SK-N-SH (cell line): Measurements from ENCODE around the gene TANGO6. TPM values are rescaled to one million over a fixed set of nuclear protein-coding genes. Genes with fewer than 3 reads are reported as not detected.

ENCODE experiments used
- CTCF ChIA-PET: fragments of 300-600, 350-600 bp; formaldehyde crosslinking; extraction: SDS; loops from one replicate; lab custom pipeline; 2021; lab: Yijun Ruan, JAX
- POLR2A ChIA-PET: fragments of 350-600 bp; sonication (Branson Sonifier 250); formaldehyde crosslinking; extraction: SDS; loops from one replicate; lab custom pipeline; 2020; ENCODE audit warnings: antibody characterized with exemption, inconsistent platforms; lab: Yijun Ruan, JAX
- DNase-seq: peaks from one replicate; pipeline ENCODE4 v3.0.0; 2012
- H2AFZ ChIP-seq: fragments of 200-600 bp; sonication (generic); 2 replicates; pipeline ENCODE4 v1.8.1; 2016; ENCODE audit warnings: antibody characterized with exemption, mild to moderate bottlenecking, low read depth
- H3F3A ChIP-seq: fragments of 200-600 bp; sonication (generic); replicated peaks from 2 replicates; pipeline ENCODE3; 2016; ENCODE audit warnings: antibody characterized with exemption, mild to moderate bottlenecking; ENCODE audit not compliant: insufficient read depth
- H3K27ac ChIP-seq, 2 experiments: fragments of 200-500 bp in 1 of 2; fragments of 200-600 bp in 1 of 2; sonication (Bioruptor generic) in 1 of 2; sonication (generic), shearing (Covaris generic) in 1 of 2; 2 replicates each; pipeline versions ENCODE4 v1.5.1 to v1.6.1; 2014 to 2016; ENCODE audit warnings: low read depth in 2 of 2, inconsistent platforms in 1 of 2, low read length in 1 of 2, mild to moderate bottlenecking in 1 of 2, mixed read lengths in 1 of 2
- H3K27me3 ChIP-seq: fragments of 200-600 bp; sonication (generic), shearing (Covaris generic); 2 replicates; pipeline ENCODE4 v1.6.1; 2016; ENCODE audit warnings: mixed run types; ENCODE audit not compliant: insufficient read depth
- H3K36me3 ChIP-seq, 2 experiments: fragments of 200-500 bp in 1 of 2; fragments of 200-600 bp in 1 of 2; sonication (Bioruptor generic) in 1 of 2; sonication (generic) in 1 of 2; replicated peaks in 1 of 2; 2 replicates each; pipeline versions ENCODE3 to v1.5.1; 2014 to 2016; ENCODE audit warnings: low read length in 1 of 2, mild to moderate bottlenecking in 1 of 2; ENCODE audit not compliant: insufficient read depth in 2 of 2, control insufficient read depth in 1 of 2
- H3K4me1 ChIP-seq, 2 experiments: fragments of 200-500 bp in 1 of 2; fragments of 200-600 bp in 1 of 2; sonication (Bioruptor generic) in 1 of 2; sonication (generic), shearing (Covaris generic) in 1 of 2; 2 replicates each; pipeline versions ENCODE4 v1.5.1 to v1.6.1; 2014 to 2016; ENCODE audit warnings: low read depth in 1 of 2, low read length in 1 of 2, mixed run types in 1 of 2; ENCODE audit not compliant: insufficient read depth in 2 of 2, control insufficient read depth in 1 of 2
- H3K4me2 ChIP-seq: fragments of 200-600 bp; sonication (generic), shearing (Covaris generic); 2 replicates; pipeline ENCODE4 v1.6.1; 2017; ENCODE audit warnings: mixed run types
- H3K4me3 ChIP-seq, 2 experiments: fragments of 200-500 bp in 1 of 2; fragments of 200-600 bp in 1 of 2; sonication (Bioruptor generic) in 1 of 2; sonication (generic), shearing (Covaris generic) in 1 of 2; 2 replicates each; pipeline versions ENCODE4 v1.5.1 to v1.8.1; 2014 to 2016; ENCODE audit warnings: low read depth in 2 of 2, inconsistent platforms in 1 of 2, low read length in 1 of 2, mild to moderate bottlenecking in 1 of 2, mixed read lengths in 1 of 2, moderate library complexity in 1 of 2
- H3K79me2 ChIP-seq: fragments of 200-600 bp; sonication (generic); 2 replicates; pipeline ENCODE4 v1.8.1; 2017; ENCODE audit warnings: mild to moderate bottlenecking; ENCODE audit not compliant: insufficient read depth
- H3K9ac ChIP-seq: fragments of 200-600 bp; sonication (generic); 2 replicates; pipeline ENCODE4 v1.6.1; 2017; ENCODE audit warnings: mixed run types
- H3K9me2 ChIP-seq: fragments of 200-600 bp; sonication (generic); 2 replicates; pipeline ENCODE4 v1.6.1; 2017; ENCODE audit warnings: mixed run types
- H3K9me3 ChIP-seq: fragments of 200-600 bp; sonication (generic); 2 replicates; pipeline ENCODE4 v1.6.1; 2017; ENCODE audit warnings: mixed run types, mild to moderate bottlenecking, moderate library complexity
- H4K20me1 ChIP-seq: fragments of 200-600 bp; sonication (generic); 2 replicates; pipeline ENCODE4 v1.6.1; 2017; ENCODE audit warnings: mild to moderate bottlenecking, mixed run types; ENCODE audit not compliant: insufficient read depth
- ELF1 ChIP-seq: IDR thresholded peaks from 2 replicates; pipeline ENCODE4 v1.4.0; 2012
- EP300 ChIP-seq, 2 experiments: IDR thresholded peaks; 2 replicates each; pipeline versions ENCODE4 v1.4.0 to v1.6.1; 2012; ENCODE audit warnings: borderline replicate concordance in 1 of 2, low read depth in 1 of 2, low read length in 1 of 2
- FOSL2 ChIP-seq: IDR thresholded peaks from 2 replicates; pipeline ENCODE4 v1.4.0; 2012; ENCODE audit warnings: low read depth, mild to moderate bottlenecking, moderate library complexity, borderline replicate concordance
- FOXJ3 ChIP-seq: sonication (generic); formaldehyde crosslinking; IDR thresholded peaks from 2 replicates; pipeline ENCODE4 v1.5.1; 2020; ENCODE audit warnings: mild to moderate bottlenecking, missing genetic modification reagents
- FOXM1 ChIP-seq: IDR thresholded peaks from 2 replicates; pipeline ENCODE4 v1.4.0; 2012; ENCODE audit warnings: low read depth, mild to moderate bottlenecking
- GABPA ChIP-seq: IDR thresholded peaks from 2 replicates; pipeline ENCODE4 v1.4.0; 2012; ENCODE audit warnings: low read depth, mild to moderate bottlenecking
- GATA2 ChIP-seq: sonication (generic); formaldehyde crosslinking; IDR thresholded peaks from 2 replicates; pipeline ENCODE4 v1.5.0; 2020; ENCODE audit warnings: mild to moderate bottlenecking, missing genetic modification reagents
- JUND ChIP-seq: IDR thresholded peaks from 2 replicates; pipeline ENCODE4 v1.4.0; 2012
- MEF2A ChIP-seq: IDR thresholded peaks from 2 replicates; pipeline ENCODE4 v1.4.0; 2012; ENCODE audit warnings: low read depth, borderline replicate concordance
- MXI1 ChIP-seq: IDR thresholded peaks from 2 replicates; pipeline ENCODE4 v1.6.1; 2012; ENCODE audit warnings: mild to moderate bottlenecking, low read depth, low read length, improper control_type of control experiment
- NRF1 ChIP-seq: IDR thresholded peaks from 2 replicates; pipeline ENCODE4 v1.6.1; 2012; ENCODE audit warnings: low read depth, mild to moderate bottlenecking, low read length
- PBX3 ChIP-seq: IDR thresholded peaks from 2 replicates; pipeline ENCODE4; 2012
- SIN3A ChIP-seq: IDR thresholded peaks from 2 replicates; pipeline ENCODE4 v1.6.1; 2012; ENCODE audit warnings: low read depth, mild to moderate bottlenecking, low read length, moderate library complexity, borderline replicate concordance
- SMC3 ChIP-seq: IDR thresholded peaks from 2 replicates; pipeline ENCODE4 v1.6.1; 2012; ENCODE audit warnings: low read depth, low read length, improper control_type of control experiment
- TAF1 ChIP-seq: IDR thresholded peaks from 2 replicates; pipeline ENCODE4 v1.6.1; 2012; ENCODE audit warnings: low read depth, mild to moderate bottlenecking, low read length, moderate library complexity, borderline replicate concordance
- ZBTB33 ChIP-seq: IDR thresholded peaks from 2 replicates; pipeline ENCODE4 v1.4.0; 2012; ENCODE audit warnings: low read depth, borderline replicate concordance
- WGBS: methylation state at CpG from one replicate; pipeline ENCODE4 v1.1.6; 2017; ENCODE audit warnings: low lambda C conversion rate; 5-methylcytosine and 5-hydroxymethylcytosine counted together
- polyA plus RNA-seq, 3 experiments: library from polyadenylated mRNA; depleted of rRNA; stranded (reverse); fragments of >200 nt; gene quantifications; 2 replicates each; pipeline ENCODE4 v1.2.3, GENCODE V29; 2012
- TF ChIP-seq, protein P1 (sequence below): fragments of 150-350 bp; IDR thresholded peaks from 2 replicates; pipeline ENCODE4 v1.6.1; 2017; ENCODE audit warnings: antibody characterized with exemption, low read length, low read depth, borderline replicate concordance
- TF ChIP-seq, protein P2 (sequence below): IDR thresholded peaks from 2 replicates; pipeline ENCODE4 v1.4.0; 2012; ENCODE audit warnings: low read depth, borderline replicate concordance
- TF ChIP-seq, protein P3 (sequence below): IDR thresholded peaks from 2 replicates; pipeline ENCODE4 v1.6.1; 2012; ENCODE audit warnings: mild to moderate bottlenecking, low read depth, low read length, moderate library complexity

The TANGO6 gene
- polyA plus RNA-seq, 1 of the 3 experiments (the other 2 are of a cell fraction): 5.5 TPM

DNA sequence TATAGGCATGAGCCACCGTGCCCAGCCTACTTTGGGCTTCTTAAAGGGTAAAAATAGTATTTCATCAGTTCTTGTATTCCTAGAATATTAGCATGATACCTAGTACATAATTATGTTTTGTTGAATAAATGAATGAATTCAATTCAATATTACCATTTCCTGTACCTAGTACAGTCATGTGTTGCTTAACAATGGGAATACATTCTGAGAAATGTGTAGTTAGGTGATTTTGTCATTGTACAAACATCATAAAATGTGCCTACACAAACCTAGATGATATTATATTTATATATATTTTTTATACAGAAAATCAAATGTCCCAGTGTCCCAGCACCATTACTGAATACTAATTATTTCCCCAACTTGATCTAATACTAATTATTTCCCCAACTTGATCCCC is 176.5 kb downstream of the TANGO6 start:
- Histone ChIP-seq H3K4me3 (no peak overlapping the region), H4K20me1 (no peaks in the 10 kb centered on the region), H3K4me2 (no peak overlapping the region), H3K9ac (no peak overlapping the region), H3K79me2 (no peaks in the 10 kb centered on the region), H3K36me3 (peaks cover 0 to 4% of the 10 kb centered on the region in 2 experiments), H3K9me3 (no peaks in the 10 kb centered on the region), H3K4me1 (peaks cover 3 to 10% of the 10 kb centered on the region in 2 experiments; a peak in 2 of 4 replicates), H3K9me2 (no peaks in the 10 kb centered on the region), H3F3A (peaks cover 12% of the 10 kb centered on the region), H3K27ac (no peak overlapping the region), H3K27me3 (no peaks in the 10 kb centered on the region), H2AFZ (no peak overlapping the region)
- POLR2A ChIA-PET: no interaction called here
- no peak for DNase-seq
- TF ChIP-seq ELF1 (no peak), FOXJ3 (no peak), SMC3 (no peak), GABPA (no peak), MEF2A (no peak), TAF1 (no peak), SIN3A (no peak), FOSL2 (no peak)
- TF ChIP-seq, protein P1, sequence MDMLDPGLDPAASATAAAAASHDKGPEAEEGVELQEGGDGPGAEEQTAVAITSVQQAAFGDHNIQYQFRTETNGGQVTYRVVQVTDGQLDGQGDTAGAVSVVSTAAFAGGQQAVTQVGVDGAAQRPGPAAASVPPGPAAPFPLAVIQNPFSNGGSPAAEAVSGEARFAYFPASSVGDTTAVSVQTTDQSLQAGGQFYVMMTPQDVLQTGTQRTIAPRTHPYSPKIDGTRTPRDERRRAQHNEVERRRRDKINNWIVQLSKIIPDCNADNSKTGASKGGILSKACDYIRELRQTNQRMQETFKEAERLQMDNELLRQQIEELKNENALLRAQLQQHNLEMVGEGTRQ: no peak
- TF ChIP-seq, protein P2, sequence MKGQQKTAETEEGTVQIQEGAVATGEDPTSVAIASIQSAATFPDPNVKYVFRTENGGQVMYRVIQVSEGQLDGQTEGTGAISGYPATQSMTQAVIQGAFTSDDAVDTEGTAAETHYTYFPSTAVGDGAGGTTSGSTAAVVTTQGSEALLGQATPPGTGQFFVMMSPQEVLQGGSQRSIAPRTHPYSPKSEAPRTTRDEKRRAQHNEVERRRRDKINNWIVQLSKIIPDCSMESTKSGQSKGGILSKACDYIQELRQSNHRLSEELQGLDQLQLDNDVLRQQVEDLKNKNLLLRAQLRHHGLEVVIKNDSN: no peak
- 85% methylated on average over 1 of the region's 1 CpG for whole genome bisulfite sequencing
- CTCF ChIA-PET: no interaction called here

- peaks cover 7% of the 10 kb centered on the region for H3F3A ChIP-seq
- no peak overlapping the region for H3K4me2 ChIP-seq
- no peaks in the 10 kb centered on the region; a peak in 1 of 4 replicates for H3K4me1 ChIP-seq
- CTCF ChIA-PET: no interaction called here
- no peaks in the 10 kb centered on the region for H3K36me3 ChIP-seq
- POLR2A ChIA-PET: no interaction called here
- no peaks in the 10 kb centered on the region for H3K79me2 ChIP-seq
- 98% methylated on average over 2 of the region's 2 CpGs for WGBS
- DNase-seq: no peak
- H4K20me1 ChIP-seq: no peaks in the 10 kb centered on the region
- H3K27me3 ChIP-seq: no peaks in the 10 kb centered on the region
- H3K9me3 ChIP-seq: no peaks in the 10 kb centered on the region
- no peaks in the 10 kb centered on the region for H3K9me2 ChIP-seq
- no peak overlapping the region for H3K27ac ChIP-seq
- H3K9ac ChIP-seq: no peak overlapping the region
- no peak overlapping the region for H2AFZ ChIP-seq
- H3K4me3 ChIP-seq: no peak overlapping the region
- TF ChIP-seq PBX3 (no peak), TAF1 (no peak), FOSL2 (no peak), EP300 (IDR thresholded peaks at IDR 0.05; ENCODE audit: borderline replicate concordance in 1 of 2, low read depth in 1 of 2, low read length in 1 of 2) (no peak), JUND (no peak), MXI1 (no peak), NRF1 (no peak), FOXM1 (no peak), SIN3A (no peak), ZBTB33 (no peak), GATA2 (CRISPR knock-in tag) (no peak)
- TF ChIP-seq, protein P1: no peak
- TF ChIP-seq, protein P3, sequence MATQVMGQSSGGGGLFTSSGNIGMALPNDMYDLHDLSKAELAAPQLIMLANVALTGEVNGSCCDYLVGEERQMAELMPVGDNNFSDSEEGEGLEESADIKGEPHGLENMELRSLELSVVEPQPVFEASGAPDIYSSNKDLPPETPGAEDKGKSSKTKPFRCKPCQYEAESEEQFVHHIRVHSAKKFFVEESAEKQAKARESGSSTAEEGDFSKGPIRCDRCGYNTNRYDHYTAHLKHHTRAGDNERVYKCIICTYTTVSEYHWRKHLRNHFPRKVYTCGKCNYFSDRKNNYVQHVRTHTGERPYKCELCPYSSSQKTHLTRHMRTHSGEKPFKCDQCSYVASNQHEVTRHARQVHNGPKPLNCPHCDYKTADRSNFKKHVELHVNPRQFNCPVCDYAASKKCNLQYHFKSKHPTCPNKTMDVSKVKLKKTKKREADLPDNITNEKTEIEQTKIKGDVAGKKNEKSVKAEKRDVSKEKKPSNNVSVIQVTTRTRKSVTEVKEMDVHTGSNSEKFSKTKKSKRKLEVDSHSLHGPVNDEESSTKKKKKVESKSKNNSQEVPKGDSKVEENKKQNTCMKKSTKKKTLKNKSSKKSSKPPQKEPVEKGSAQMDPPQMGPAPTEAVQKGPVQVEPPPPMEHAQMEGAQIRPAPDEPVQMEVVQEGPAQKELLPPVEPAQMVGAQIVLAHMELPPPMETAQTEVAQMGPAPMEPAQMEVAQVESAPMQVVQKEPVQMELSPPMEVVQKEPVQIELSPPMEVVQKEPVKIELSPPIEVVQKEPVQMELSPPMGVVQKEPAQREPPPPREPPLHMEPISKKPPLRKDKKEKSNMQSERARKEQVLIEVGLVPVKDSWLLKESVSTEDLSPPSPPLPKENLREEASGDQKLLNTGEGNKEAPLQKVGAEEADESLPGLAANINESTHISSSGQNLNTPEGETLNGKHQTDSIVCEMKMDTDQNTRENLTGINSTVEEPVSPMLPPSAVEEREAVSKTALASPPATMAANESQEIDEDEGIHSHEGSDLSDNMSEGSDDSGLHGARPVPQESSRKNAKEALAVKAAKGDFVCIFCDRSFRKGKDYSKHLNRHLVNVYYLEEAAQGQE: no peak
Observed at GRCh38 chr16:69029121-69029520, 185.8 kb downstream of the TANGO6 start.
